ENCODE data around the gene ZBTB46.
"Not testable (repeated sequence)": the region's sequence is repeated elsewhere in the genome, so short reads cannot be mapped to it uniquely, and the experiment has no call there.

ZBTB46 gene

GRCh38 chr20:63787302-63787701, 43.8 kb downstream of the ZBTB46 start:
- DNase-seq (ENCODE audit: low read depth): no peak

GRCh38 chr20:63785691-63786131, 45.4 kb downstream of the ZBTB46 start:
- DNase-seq (ENCODE audit: low read depth): no peak

GRCh38 chr20:63783970-63784369, 47.1 kb downstream of the ZBTB46 start:
- no peak for DNase-seq (ENCODE audit: low read depth)

GRCh38 chr20:63782521-63782971, 48.5 kb downstream of the ZBTB46 start:
- DNase-seq (ENCODE audit: low read depth): no peak

- peak; percentile 49 for DNase-seq (ENCODE audit: low read depth)
Measured at GRCh38 chr20:63782051-63782471, 49.0 kb downstream of the ZBTB46 start.

- no peak for DNase-seq (ENCODE audit: low read depth)
Measured at GRCh38 chr20:63781181-63781580, 49.9 kb downstream of the ZBTB46 start.

GRCh38 chr20:63778857-63779256, 52.2 kb downstream of the ZBTB46 start:
- DNase-seq (ENCODE audit: low read depth): no peak

- DNase-seq (ENCODE audit: low read depth): no peak
Measured at GRCh38 chr20:63778034-63778752, 52.9 kb downstream of the ZBTB46 start.

GRCh38 chr20:63777614-63778013, 53.5 kb downstream of the ZBTB46 start:
- DNase-seq (ENCODE audit: low read depth): no peak

- DNase-seq (ENCODE audit: low read depth): not testable (repeated sequence)
Measured at GRCh38 chr20:63776875-63777274, 54.2 kb downstream of the ZBTB46 start.

GRCh38 chr20:63775096-63775978, 55.7 kb downstream of the ZBTB46 start:
- no peak for DNase-seq (ENCODE audit: low read depth)

- DNase-seq (ENCODE audit: low read depth): no peak
Measured at GRCh38 chr20:63774306-63774705, 56.8 kb downstream of the ZBTB46 start.

GRCh38 chr20:63773571-63774241, 57.4 kb downstream of the ZBTB46 start:
- DNase-seq (ENCODE audit: low read depth): no peak

GRCh38 chr20:63772781-63773518, 58.1 kb downstream of the ZBTB46 start:
- no peak for DNase-seq (ENCODE audit: low read depth)

GRCh38 chr20:63771046-63771707, 59.9 kb downstream of the ZBTB46 start:
- no peak for DNase-seq (ENCODE audit: low read depth)

- DNase-seq (ENCODE audit: low read depth): no peak
Measured at GRCh38 chr20:63769891-63770474, 61.1 kb downstream of the ZBTB46 start.

GRCh38 chr20:63768591-63769515, 62.2 kb downstream of the ZBTB46 start:
- DNase-seq (ENCODE audit: low read depth): no peak

- no peak for DNase-seq (ENCODE audit: low read depth)
Measured at GRCh38 chr20:63767886-63768285, 63.2 kb downstream of the ZBTB46 start.

GRCh38 chr20:63767456-63767855, 63.6 kb downstream of the ZBTB46 start:
- no peak for DNase-seq (ENCODE audit: low read depth)
